ENCODE measurements around the gene SMIM20. TPM values are rescaled to one million over a fixed set of nuclear protein-coding genes. Genes with fewer than 3 reads are reported as not detected.

Gene SMIM20
- total RNA-seq, 2 donors from 2014 or later = 27.8 to 52.1 TPM

DNA sequence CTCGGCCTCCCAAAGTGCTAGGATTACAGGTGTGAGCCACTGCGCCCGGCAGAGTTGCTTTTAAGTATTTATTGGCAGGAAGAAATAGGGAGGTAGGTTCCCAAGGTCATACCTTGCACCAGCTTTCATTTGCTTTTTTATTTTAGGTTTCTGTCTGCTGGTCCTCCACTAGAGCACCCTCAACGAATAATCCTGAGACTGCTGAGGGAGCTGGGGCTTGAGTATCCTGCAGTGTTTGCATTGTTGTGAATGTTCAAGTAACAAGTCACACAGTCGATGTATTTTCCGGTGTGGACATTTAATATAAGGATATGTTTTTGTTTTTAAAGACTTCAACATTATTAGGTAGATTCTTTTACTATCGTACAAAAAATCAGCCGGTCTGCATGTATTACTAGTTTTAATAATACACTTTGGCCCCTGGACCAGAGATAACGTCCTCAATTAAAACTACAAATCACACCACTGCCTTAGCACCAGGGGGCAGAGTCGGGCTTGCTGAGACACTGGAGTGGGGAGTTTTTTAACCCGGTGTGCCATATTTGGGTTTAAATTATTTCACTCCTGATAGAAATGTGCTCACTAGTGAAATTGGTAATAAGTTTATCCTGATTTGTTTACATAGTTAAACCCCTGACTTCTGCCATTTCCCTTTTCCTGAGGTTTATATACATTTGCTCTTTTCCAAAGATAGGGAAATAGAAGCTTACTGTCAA lies 11.6 kb downstream of the SMIM20 start:
- TF ChIP-seq, protein P1, sequence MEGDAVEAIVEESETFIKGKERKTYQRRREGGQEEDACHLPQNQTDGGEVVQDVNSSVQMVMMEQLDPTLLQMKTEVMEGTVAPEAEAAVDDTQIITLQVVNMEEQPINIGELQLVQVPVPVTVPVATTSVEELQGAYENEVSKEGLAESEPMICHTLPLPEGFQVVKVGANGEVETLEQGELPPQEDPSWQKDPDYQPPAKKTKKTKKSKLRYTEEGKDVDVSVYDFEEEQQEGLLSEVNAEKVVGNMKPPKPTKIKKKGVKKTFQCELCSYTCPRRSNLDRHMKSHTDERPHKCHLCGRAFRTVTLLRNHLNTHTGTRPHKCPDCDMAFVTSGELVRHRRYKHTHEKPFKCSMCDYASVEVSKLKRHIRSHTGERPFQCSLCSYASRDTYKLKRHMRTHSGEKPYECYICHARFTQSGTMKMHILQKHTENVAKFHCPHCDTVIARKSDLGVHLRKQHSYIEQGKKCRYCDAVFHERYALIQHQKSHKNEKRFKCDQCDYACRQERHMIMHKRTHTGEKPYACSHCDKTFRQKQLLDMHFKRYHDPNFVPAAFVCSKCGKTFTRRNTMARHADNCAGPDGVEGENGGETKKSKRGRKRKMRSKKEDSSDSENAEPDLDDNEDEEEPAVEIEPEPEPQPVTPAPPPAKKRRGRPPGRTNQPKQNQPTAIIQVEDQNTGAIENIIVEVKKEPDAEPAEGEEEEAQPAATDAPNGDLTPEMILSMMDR (IDR thresholded peaks at IDR 0.05) = peak in 1 of 2 donors; percentile 72
- no peak for DNase-seq (ENCODE audit: low spot score)
- Histone ChIP-seq H3K9me3 (no peaks in the 10 kb centered on the region), H3K27ac (no peak overlapping the region), H3K36me3 (no peaks in the 10 kb centered on the region), H3K4me3 (no peak overlapping the region), H3K4me1 (peaks cover 0 to 41% of the 10 kb centered on the region in 2 donors), H3K27me3 (no peaks in the 10 kb centered on the region)

DNA sequence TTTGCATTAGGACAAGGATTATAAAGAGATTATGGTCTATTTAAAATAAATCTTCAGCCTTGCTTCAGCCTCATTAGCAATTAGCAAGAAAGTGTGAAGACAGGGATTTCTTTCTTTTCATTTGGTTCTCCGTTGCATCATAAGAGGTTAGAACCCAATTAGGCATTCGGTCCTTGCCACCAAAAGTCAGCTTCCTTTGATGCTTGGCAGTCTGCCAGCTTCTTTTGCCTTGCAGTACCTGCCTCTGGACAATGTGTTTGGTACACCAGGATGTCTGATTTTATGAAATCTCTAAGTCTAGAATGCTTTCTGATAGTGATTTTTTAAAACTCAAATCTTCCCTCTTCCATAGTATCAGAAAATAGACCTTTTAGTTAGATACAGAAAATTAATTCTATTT lies 12.4 kb downstream of the SMIM20 start:
- DNase-seq (ENCODE audit: low spot score) = no peak
- no peaks in the 10 kb centered on the region for H3K9me3 ChIP-seq
- H3K27ac ChIP-seq = no peak overlapping the region
- TF ChIP-seq, protein P1 (IDR thresholded peaks at IDR 0.05) = no peak
- H3K27me3 ChIP-seq = no peaks in the 10 kb centered on the region
- no peak overlapping the region for H3K4me3 ChIP-seq
- H3K36me3 ChIP-seq = no peaks in the 10 kb centered on the region
- peaks cover 0 to 41% of the 10 kb centered on the region in 2 donors for H3K4me1 ChIP-seq

DNA sequence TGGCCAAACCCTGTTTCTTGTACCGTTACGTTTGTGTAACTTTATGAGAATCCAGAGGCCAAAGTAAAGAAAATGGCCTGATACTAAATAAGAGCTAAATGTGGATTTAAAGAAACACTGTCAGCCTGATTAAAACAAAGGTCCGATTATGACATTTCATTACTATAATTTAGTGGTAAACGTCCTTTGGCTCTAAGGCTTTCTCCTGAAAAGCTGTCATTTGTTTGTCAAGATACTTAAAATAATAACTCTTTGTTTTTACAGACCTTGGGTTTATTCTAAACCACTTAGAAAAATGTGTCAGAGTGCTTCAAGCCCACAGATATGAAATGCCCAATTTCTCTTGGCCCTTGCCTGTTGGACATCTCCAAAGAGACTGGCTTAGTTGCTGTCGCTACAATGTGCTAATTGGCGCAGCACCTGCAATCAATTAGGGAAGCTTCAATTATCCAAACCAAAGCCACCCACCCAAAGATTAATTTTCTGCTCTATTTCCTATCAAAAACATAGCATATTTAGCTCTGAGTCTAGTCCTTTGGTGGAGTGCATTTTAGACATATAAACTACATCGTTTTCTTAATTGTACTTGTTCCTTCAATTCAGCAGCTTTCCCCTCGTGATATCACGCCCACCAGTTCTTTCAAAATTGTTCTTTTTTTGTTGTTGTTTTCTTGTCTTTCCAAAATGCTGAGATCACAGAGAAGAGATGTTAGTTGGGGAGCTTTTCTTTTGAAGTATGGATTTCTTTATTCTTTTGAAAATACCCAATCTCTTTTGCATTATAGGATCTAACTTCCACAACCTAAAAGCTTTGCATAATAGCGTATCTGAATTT lies 13.6 kb downstream of the SMIM20 start:
- Histone ChIP-seq H3K36me3 (no peaks in the 10 kb centered on the region), H3K27me3 (no peaks in the 10 kb centered on the region), H3K4me1 (peaks cover 0 to 41% of the 10 kb centered on the region in 2 donors), H3K9me3 (no peaks in the 10 kb centered on the region), H3K4me3 (no peak overlapping the region), H3K27ac (peak overlapping the region; percentile 34 to 67)
- DNase-seq (ENCODE audit: low spot score) = no peak
- TF ChIP-seq, protein P1 (IDR thresholded peaks at IDR 0.05) = no peak

DNA sequence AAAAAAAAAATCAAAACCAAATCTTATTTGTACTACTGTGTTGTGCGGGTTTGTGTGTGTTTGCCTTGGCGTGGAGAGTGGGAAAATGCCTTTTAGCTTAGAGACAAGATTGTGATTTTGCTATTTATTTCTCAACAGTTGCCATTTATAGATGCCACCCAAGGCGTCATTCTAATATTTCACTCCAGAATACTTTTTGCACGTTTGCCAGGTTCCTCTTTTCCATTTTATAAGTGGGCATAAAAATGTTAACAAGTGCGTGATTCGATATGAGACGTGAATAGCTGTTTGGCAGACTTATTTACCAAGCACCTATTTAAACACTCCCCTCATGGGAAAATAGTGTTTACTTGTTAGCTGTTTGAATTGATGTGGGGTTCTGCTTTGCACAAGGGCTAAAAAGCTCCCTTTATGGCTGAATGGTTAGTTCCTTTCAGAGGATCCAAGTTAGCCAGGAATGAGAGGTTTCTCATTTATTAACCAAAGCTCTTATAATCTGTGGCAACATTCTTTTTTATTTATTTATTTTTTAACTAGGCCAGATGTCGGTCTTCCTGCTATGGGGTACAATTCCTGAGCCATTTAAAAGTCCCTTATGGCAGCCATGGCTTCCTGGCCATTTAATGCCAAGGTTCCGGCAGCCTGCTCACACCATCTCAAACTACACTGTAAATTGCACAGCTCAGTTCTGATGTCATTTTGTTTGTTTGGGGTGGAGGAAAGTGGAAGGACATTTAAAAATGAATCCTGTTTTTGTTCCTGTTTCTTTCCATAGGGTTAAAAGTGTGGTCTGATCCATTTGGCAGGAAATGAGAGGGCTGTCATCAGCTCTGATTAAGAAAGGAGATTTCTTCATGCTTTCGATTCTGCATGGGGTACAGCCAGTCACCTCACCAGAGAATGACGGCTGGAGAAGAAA lies 14.6 kb downstream of the SMIM20 start:
- Histone ChIP-seq H3K36me3 (no peaks in the 10 kb centered on the region), H3K9me3 (no peaks in the 10 kb centered on the region), H3K4me1 (peaks cover 0 to 32% of the 10 kb centered on the region in 2 donors), H3K4me3 (no peak overlapping the region), H3K27ac (peak overlapping the region; percentile 34 to 67), H3K27me3 (no peaks in the 10 kb centered on the region)
- TF ChIP-seq, protein P1 (IDR thresholded peaks at IDR 0.05) = no peak
- no peak for DNase-seq (ENCODE audit: low spot score)

DNA sequence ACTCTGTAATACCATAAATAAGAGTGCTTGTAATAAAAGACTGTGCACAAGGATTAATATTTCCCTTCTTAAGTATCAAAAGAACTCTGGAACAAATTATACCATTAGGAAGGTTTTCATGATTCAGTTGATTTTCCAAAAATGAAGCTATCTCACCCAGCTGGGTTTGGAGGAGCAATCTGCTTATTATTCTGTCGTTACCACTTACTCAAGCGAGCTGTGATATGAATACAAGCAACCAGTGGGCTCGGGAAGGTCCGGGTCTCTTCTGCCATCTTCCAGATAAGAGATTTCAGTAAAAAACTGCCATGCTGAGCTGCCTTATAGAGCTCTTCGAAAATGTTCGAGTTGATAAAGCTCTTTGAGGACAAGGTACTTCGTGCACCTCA lies 15.3 kb downstream of the SMIM20 start:
- no peak for DNase-seq (ENCODE audit: low spot score)
- Histone ChIP-seq H3K4me1 (peaks cover 0 to 31% of the 10 kb centered on the region in 2 donors), H3K4me3 (no peak overlapping the region), H3K9me3 (no peaks in the 10 kb centered on the region), H3K27me3 (no peaks in the 10 kb centered on the region), H3K36me3 (no peaks in the 10 kb centered on the region), H3K27ac (peak overlapping the region; percentile 34 to 67)
- TF ChIP-seq, protein P1 (IDR thresholded peaks at IDR 0.05) = no peak
